Hippocampal formation (tissue), 2 donors: ENCODE measurements around the gene HSD17B4.
"Not testable (repeated sequence)": the region's sequence is repeated elsewhere in the genome, so short reads cannot be mapped to it uniquely, and the experiment has no call there.

Experiments
- DNase-seq, 2 donors: peaks; one replicate each; lab custom pipeline; 2025; lab: John Stamatoyannopoulos, UW

The HSD17B4 gene

GRCh38 chr5:119435436-119436132 is 16.7 kb upstream of the HSD17B4 start:
- DNase-seq, result peak in 1 of 2 donors; percentile 12

- DNase-seq, result not testable (repeated sequence)
Measured at GRCh38 chr5:119437785-119438586, 14.3 kb upstream of the HSD17B4 start.

- not testable (repeated sequence) for DNase-seq
Measured at GRCh38 chr5:119438587-119438917, 13.7 kb upstream of the HSD17B4 start.

- DNase-seq, result no peak
Measured at GRCh38 chr5:119439140-119439631, 13.1 kb upstream of the HSD17B4 start.

- DNase-seq, result not testable (repeated sequence)
Measured at GRCh38 chr5:119439632-119440031, 12.7 kb upstream of the HSD17B4 start.

GRCh38 chr5:119444643-119445042 is 7.7 kb upstream of the HSD17B4 start:
- not testable (repeated sequence) for DNase-seq

- DNase-seq, result no peak
Measured at GRCh38 chr5:119445544-119445943, 6.8 kb upstream of the HSD17B4 start.

GRCh38 chr5:119449882-119450281 is 2.4 kb upstream of the HSD17B4 start:
- no peak for DNase-seq

GRCh38 chr5:119450627-119451026 is 1.7 kb upstream of the HSD17B4 start:
- DNase-seq, result not testable (repeated sequence)

GRCh38 chr5:119451561-119451960 is 736 bp upstream of the HSD17B4 start:
- DNase-seq, result no peak

- no peak for DNase-seq
Measured at GRCh38 chr5:119452060-119452372, 281 bp upstream of the HSD17B4 start.

- DNase-seq, result peak; percentile 36 to 40
Measured at GRCh38 chr5:119453040-119453373, 710 bp downstream of the HSD17B4 start.

GRCh38 chr5:119454171-119454570 is 1.9 kb downstream of the HSD17B4 start:
- DNase-seq, result no peak

- no peak for DNase-seq
Measured at GRCh38 chr5:119458911-119459632, 6.8 kb downstream of the HSD17B4 start.

GRCh38 chr5:119465640-119466039 is 13.3 kb downstream of the HSD17B4 start:
- DNase-seq, result no peak

GRCh38 chr5:119468286-119468685 is 16.0 kb downstream of the HSD17B4 start:
- no peak for DNase-seq

GRCh38 chr5:119470105-119470763 is 17.9 kb downstream of the HSD17B4 start:
- DNase-seq, result no peak

- peak in 1 of 2 donors; percentile 57 for DNase-seq
Measured at GRCh38 chr5:119470851-119471451, 18.7 kb downstream of the HSD17B4 start.

GRCh38 chr5:119473241-119473640 is 20.9 kb downstream of the HSD17B4 start:
- no peak for DNase-seq

GRCh38 chr5:119476341-119476740 is 24.0 kb downstream of the HSD17B4 start:
- peak; percentile 9 to 51 for DNase-seq

- DNase-seq, result no peak
Measured at GRCh38 chr5:119478781-119479180, 26.5 kb downstream of the HSD17B4 start.

GRCh38 chr5:119480629-119481028 is 28.3 kb downstream of the HSD17B4 start:
- DNase-seq, result not testable (repeated sequence)
